GM12864 (cell line): ENCODE data around the gene PCBP1.

Experiments
- DNase-seq: peaks from one replicate; pipeline ENCODE4 v3.0.0-alpha.2; 2011; ENCODE audit warnings: low read depth
- H3K4me3 ChIP-seq: 2 replicates; pipeline ENCODE4 v1.5.1; 2011; ENCODE audit warnings: mild to moderate bottlenecking, low read depth, low read length, control low read depth
- TF ChIP-seq, protein P1 (sequence below): IDR thresholded peaks from 2 replicates; pipeline ENCODE4 v1.5.1; 2011; ENCODE audit warnings: low read depth, mild to moderate bottlenecking, moderate library complexity, low read length, control low read depth, inconsistent platforms; ENCODE audit errors: missing control alignments

The PCBP1 gene

DNA sequence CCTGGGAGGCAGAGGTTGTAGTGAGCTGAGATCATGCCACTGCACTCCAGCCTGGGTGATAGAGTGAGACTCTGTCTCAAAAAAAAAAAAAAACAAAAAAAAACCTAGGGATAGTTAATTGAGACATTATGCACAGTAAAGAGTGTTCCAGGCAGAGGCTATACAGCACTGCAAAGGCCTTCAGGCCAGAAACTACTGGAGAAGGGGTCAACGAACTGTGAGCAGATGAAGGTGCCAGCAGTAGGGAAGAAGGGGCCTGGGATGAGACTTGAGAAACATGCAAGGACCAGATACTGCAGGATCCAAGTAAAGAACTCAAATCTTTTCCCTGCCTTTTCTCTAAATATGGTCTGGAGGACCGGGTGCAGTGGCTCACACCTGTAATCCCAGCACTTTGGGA, 26.0 kb upstream of the PCBP1 start:
- no peak for DNase-seq
- TF ChIP-seq, protein P1, sequence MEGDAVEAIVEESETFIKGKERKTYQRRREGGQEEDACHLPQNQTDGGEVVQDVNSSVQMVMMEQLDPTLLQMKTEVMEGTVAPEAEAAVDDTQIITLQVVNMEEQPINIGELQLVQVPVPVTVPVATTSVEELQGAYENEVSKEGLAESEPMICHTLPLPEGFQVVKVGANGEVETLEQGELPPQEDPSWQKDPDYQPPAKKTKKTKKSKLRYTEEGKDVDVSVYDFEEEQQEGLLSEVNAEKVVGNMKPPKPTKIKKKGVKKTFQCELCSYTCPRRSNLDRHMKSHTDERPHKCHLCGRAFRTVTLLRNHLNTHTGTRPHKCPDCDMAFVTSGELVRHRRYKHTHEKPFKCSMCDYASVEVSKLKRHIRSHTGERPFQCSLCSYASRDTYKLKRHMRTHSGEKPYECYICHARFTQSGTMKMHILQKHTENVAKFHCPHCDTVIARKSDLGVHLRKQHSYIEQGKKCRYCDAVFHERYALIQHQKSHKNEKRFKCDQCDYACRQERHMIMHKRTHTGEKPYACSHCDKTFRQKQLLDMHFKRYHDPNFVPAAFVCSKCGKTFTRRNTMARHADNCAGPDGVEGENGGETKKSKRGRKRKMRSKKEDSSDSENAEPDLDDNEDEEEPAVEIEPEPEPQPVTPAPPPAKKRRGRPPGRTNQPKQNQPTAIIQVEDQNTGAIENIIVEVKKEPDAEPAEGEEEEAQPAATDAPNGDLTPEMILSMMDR = no peak
- no peak overlapping the region for H3K4me3 ChIP-seq

DNA sequence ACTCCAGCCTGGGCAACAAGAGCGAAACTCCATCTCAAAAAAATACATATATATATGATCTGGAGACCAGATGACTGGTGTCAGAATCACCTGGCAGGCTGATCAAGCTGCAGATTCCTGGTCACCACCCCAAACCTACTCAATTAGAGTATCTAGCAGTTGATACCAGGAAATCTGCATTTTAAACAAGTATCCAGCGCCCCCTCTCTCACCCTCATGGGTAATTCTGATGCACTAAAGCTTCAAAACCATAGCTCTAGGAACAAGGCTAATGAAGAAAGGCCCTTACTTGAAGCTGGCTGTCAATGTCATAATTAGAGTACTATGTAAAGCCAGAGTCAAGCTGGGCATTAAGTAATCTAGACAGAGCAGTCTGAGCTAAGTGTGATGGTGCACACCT, 25.0 kb upstream of the PCBP1 start:
- TF ChIP-seq, protein P1 = no peak
- no peak for DNase-seq
- no peak overlapping the region for H3K4me3 ChIP-seq

DNA sequence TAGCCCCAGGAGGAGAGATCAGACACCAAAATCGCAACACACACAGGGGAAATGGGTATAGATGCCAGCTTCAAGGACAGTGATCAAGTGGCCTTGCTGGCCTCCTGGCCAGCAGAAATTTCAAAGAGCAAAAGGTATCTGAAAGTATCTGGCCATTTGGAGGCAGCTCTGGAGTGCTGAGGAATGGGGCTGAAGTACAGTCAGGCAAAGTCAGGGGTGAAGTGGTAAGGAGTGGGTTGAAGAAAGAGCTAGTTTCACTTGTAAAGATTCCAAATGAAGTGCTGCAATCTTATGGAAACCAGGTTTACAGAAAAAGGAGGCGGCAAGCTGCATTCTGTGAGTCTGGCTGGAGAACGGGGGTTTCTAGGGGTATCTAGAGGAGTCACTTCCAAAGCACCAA, 19.2 kb upstream of the PCBP1 start:
- TF ChIP-seq, protein P1 = no peak
- no peak for DNase-seq
- H3K4me3 ChIP-seq = no peak overlapping the region

DNA sequence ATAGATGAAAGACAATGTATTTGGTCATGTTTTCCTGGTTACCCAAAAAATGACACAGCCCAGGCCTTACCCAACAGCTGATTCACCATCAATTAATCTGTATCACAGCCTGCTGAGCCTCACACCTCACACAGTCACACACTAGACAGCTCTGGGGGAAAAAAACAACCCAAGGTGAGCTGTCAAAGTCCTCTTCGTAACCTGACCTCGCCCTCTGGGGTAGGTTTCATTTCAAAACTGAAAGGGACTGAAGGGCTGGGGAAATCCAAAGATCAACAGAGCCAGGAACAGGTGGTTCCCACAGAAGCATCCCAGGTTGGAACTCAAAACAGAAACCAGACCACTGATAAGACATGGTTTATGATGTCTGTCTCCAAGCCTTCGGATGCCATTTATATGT, 18.2 kb upstream of the PCBP1 start:
- TF ChIP-seq, protein P1 = no peak
- peak; percentile 72 for DNase-seq
- peak overlapping the region; percentile 31; the same call in 1 of the 2 replicates for H3K4me3 ChIP-seq

DNA sequence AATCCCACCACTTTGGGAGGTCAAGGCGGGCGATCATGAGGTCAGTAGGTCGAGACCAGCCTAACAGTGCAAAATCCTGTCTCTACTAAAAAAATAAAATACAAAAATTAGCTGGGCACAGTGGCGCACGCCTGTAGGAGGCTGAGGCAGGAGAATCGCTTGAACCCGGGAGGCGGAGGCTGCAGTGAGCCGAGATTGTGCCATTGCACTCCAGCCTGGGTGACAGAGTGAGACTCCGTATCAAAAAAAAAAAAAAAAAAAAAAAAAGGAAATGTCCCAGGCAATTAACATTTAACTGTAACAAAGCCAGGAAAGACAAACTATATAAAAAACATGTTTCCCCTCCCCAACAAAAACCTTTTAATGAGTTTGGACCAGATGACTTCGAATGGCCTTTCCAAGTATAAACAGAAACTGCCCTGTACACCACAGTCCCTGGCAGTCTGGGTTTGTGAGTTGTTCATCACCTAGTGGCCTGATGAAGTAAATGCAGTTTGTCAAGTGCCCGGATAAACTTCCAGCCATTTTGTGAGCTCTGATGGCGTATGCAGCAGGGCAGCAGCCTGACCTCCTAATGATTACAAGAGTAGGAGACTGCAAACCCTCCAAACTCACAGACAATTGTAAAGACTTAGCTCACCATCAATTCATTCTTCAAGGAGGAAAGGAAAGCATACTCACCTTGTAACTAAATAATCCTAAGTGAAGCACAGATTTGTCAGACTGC, 16.6 kb upstream of the PCBP1 start:
- peak; percentile 77 for DNase-seq
- TF ChIP-seq, protein P1 = peak; percentile 93
- H3K4me3 ChIP-seq = no peak overlapping the region

DNA sequence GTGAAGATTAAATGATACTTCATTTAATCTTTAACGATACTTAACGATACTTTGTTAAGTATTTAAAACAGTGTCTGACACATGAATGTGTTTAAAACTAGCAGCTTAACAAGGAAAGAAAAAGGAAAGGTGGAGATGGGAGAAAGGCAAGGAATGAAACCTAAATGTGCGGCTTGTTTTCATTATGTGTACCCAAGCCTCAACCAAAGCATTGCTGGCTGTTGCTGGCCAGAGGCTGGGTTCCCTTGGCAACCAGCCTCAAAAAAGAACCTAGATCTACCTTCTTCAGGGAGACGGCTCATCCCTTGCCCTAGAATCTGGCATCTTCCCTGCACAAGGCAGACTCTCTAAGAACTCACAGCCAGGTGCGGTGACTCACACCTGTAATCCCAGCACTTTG, 13.8 kb upstream of the PCBP1 start:
- no peak overlapping the region for H3K4me3 ChIP-seq
- no peak for DNase-seq
- TF ChIP-seq, protein P1 = no peak

DNA sequence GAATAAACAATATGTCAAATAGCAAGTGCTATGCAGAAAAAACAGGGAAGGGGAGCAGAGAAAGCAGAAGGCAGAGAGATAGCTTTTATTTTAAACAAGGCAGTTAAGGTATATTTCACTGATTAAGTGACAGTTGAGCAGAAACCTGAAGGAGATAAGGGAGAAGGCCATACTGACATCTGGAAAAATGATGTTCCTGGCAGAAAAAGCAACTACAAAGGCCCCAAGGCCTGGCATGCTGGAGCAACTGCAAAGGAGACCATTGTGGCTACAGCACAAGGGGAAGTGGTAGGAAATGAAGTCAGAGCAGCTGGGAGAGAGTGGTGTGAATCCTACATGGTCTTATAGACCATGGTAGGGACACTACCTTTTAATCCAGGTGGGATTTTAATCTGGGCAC, 8.9 kb upstream of the PCBP1 start:
- TF ChIP-seq, protein P1 = no peak
- H3K4me3 ChIP-seq = no peak overlapping the region
- DNase-seq = no peak
